C4-2B (cell line): ENCODE data around the gene IL10RA.

Source experiments
- ZFX ChIP-seq: fragments of 450-650 bp; IDR thresholded peaks from 2 replicates; pipeline ENCODE4 v1.6.1; 2017
- TF ChIP-seq, protein P1 (sequence below): fragments of 450-650 bp; conservative IDR thresholded peaks from 2 replicates; pipeline ENCODE4 v1.5.1; 2017; ENCODE audit warnings: mild to moderate bottlenecking

DNA sequence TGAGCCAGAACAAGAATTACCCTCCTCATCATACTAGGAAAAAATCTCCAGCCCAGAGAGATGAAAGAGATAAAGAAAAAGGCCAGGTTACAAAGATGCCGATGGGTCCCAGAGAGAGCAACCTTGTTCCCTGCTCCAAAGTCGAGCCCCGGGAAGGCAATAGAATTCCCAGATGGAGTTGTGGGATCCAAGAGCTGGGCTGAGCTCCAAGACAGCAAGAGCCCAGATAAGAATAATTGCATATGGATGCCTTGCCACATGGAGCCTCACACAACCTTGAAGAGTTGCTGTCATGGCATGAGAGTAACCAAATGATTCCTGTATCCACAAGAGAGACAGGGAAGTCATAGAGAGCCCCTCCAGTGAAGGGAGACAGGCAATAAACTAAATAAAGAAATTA lies 30.9 kb downstream of the IL10RA start:
- TF ChIP-seq, protein P1, sequence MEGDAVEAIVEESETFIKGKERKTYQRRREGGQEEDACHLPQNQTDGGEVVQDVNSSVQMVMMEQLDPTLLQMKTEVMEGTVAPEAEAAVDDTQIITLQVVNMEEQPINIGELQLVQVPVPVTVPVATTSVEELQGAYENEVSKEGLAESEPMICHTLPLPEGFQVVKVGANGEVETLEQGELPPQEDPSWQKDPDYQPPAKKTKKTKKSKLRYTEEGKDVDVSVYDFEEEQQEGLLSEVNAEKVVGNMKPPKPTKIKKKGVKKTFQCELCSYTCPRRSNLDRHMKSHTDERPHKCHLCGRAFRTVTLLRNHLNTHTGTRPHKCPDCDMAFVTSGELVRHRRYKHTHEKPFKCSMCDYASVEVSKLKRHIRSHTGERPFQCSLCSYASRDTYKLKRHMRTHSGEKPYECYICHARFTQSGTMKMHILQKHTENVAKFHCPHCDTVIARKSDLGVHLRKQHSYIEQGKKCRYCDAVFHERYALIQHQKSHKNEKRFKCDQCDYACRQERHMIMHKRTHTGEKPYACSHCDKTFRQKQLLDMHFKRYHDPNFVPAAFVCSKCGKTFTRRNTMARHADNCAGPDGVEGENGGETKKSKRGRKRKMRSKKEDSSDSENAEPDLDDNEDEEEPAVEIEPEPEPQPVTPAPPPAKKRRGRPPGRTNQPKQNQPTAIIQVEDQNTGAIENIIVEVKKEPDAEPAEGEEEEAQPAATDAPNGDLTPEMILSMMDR, result no peak
- no peak for TF ChIP-seq ZFX
